Measurements from ENCODE around the gene PTPN14.
A peak's percentile ranks its signal among the peaks of the same experiment; 100 is the strongest.
"Not testable (repeated sequence)": the region's sequence is repeated elsewhere in the genome, so short reads cannot be mapped to it uniquely, and the experiment has no call there.

The PTPN14 gene

GRCh38 chr1:214398490-214398889 is 152.9 kb downstream of the PTPN14 start:
- Histone ChIP-seq H3K23ac (ENCODE audit: low read length) (no peak overlapping the region), H3K18ac (ENCODE audit: low read length) (no peak overlapping the region), H3K36me3 (ENCODE audit: control insufficient read depth, insufficient read depth, low read length) (no peaks in the 10 kb centered on the region), H4K8ac (ENCODE audit: low read depth, low read length) (no peak overlapping the region), H3K79me2 (ENCODE audit: control insufficient read depth, insufficient read depth, low read length) (peaks cover 3% of the 10 kb centered on the region), H3K27ac (ENCODE audit: low read depth, low read length) (no peak overlapping the region), H3K79me1 (ENCODE audit: low read length) (peaks cover 10% of the 10 kb centered on the region), H3K9ac (ENCODE audit: low read length) (no peak overlapping the region), H2BK120ac (ENCODE audit: low read depth, low read length) (no peak overlapping the region), H2BK15ac (replicated peaks; ENCODE audit: low read depth) (no peak overlapping the region), H2BK5ac (ENCODE audit: low read length) (no peak overlapping the region), H4K5ac (ENCODE audit: low read length) (no peak overlapping the region), H3K56ac (ENCODE audit: low read length) (no peak overlapping the region), H3K4me3 (ENCODE audit: low read length) (no peak overlapping the region), H3K27me3 (ENCODE audit: insufficient read depth, low read length, poor library complexity) (no peaks in the 10 kb centered on the region), H3K4me2 (ENCODE audit: low read length) (no peak overlapping the region), H3K4ac (ENCODE audit: low read depth, low read length) (no peak overlapping the region), H2AK5ac (ENCODE audit: low read length) (no peak overlapping the region), H3K4me1 (ENCODE audit: control insufficient read depth, low read depth, low read length) (no peaks in the 10 kb centered on the region)
- WGBS (ENCODE audit: extremely low coverage, insufficient coverage, low lambda C conversion rate), result no CpG with 5 or more reads among the region's 6 CpGs
- no peak for DNase-seq

DNA sequence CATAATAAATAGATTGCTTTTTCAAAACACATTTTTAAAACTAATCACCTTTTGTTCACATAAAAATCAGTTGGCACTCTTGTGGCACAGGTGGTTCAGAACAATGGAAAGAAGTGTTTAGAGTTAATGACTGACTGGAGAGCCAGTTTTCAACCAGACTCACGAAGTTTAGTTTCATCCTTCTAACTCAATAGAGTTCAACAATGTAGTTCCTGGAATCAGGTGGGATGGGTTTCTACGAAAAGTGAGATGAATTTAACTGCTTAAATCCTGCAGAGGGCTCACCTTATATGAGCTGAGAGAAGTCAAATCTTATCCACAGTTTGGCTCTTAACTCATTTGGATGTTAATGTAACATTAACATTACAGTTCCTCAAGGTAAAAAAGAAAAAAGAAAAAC is 153.9 kb downstream of the PTPN14 start:
- Histone ChIP-seq H3K56ac (ENCODE audit: low read length) (no peak overlapping the region), H3K4me1 (ENCODE audit: control insufficient read depth, low read depth, low read length) (no peaks in the 10 kb centered on the region), H4K5ac (ENCODE audit: low read length) (no peak overlapping the region), H3K23ac (ENCODE audit: low read length) (no peak overlapping the region), H2AK5ac (ENCODE audit: low read length) (no peak overlapping the region), H3K27ac (ENCODE audit: low read depth, low read length) (no peak overlapping the region), H3K27me3 (ENCODE audit: insufficient read depth, low read length, poor library complexity) (no peaks in the 10 kb centered on the region), H3K18ac (ENCODE audit: low read length) (no peak overlapping the region), H3K4me2 (ENCODE audit: low read length) (no peak overlapping the region), H4K8ac (ENCODE audit: low read depth, low read length) (no peak overlapping the region), H3K4me3 (ENCODE audit: low read length) (no peak overlapping the region), H3K79me1 (ENCODE audit: low read length) (peaks cover 6% of the 10 kb centered on the region), H3K9ac (ENCODE audit: low read length) (no peak overlapping the region), H3K36me3 (ENCODE audit: control insufficient read depth, insufficient read depth, low read length) (no peaks in the 10 kb centered on the region), H2BK120ac (ENCODE audit: low read depth, low read length) (no peak overlapping the region), H2BK5ac (ENCODE audit: low read length) (no peak overlapping the region), H3K79me2 (ENCODE audit: control insufficient read depth, insufficient read depth, low read length) (peaks cover 3% of the 10 kb centered on the region), H2BK15ac (replicated peaks; ENCODE audit: low read depth) (no peak overlapping the region), H3K4ac (ENCODE audit: low read depth, low read length) (no peak overlapping the region)
- no CpG with 5 or more reads among the region's 2 CpGs for WGBS (ENCODE audit: extremely low coverage, insufficient coverage, low lambda C conversion rate)
- DNase-seq, result no peak

DNA sequence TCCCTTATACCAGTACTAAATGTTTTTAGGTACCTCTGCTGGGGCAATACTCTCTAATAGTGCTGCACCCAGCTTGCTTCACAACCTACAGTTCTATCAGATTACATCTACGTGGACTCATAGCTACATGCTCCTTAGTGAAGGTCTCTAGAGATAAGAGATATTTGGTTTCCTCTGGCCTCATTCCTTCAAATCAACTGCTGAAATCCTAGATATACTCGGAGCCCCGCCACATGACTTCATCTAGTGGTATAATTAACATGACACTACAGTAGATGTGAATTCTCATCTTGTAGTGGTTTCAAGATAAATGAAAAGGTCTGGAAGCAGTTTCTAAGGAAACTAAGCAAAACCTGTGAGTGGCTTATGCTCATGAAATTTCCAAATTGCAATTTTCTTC is 155.1 kb downstream of the PTPN14 start:
- no peaks in the 10 kb centered on the region for H3K27me3 ChIP-seq (ENCODE audit: insufficient read depth, low read length, poor library complexity)
- no CpG with 5 or more reads among the region's 3 CpGs for WGBS (ENCODE audit: extremely low coverage, insufficient coverage, low lambda C conversion rate)
- H3K4me3 ChIP-seq (ENCODE audit: low read length), result no peak overlapping the region
- no peaks in the 10 kb centered on the region for H3K36me3 ChIP-seq (ENCODE audit: control insufficient read depth, insufficient read depth, low read length)
- H3K9ac ChIP-seq (ENCODE audit: low read length), result no peak overlapping the region
- H2BK15ac ChIP-seq (replicated peaks; ENCODE audit: low read depth), result no peak overlapping the region
- no peaks in the 10 kb centered on the region for H3K4me1 ChIP-seq (ENCODE audit: control insufficient read depth, low read depth, low read length)
- no peak overlapping the region for H4K8ac ChIP-seq (ENCODE audit: low read depth, low read length)
- no peak overlapping the region for H3K18ac ChIP-seq (ENCODE audit: low read length)
- no peak overlapping the region for H3K4me2 ChIP-seq (ENCODE audit: low read length)
- no peak overlapping the region for H2AK5ac ChIP-seq (ENCODE audit: low read length)
- DNase-seq, result no peak
- H3K23ac ChIP-seq (ENCODE audit: low read length), result no peak overlapping the region
- no peaks in the 10 kb centered on the region for H3K79me2 ChIP-seq (ENCODE audit: control insufficient read depth, insufficient read depth, low read length)
- H3K27ac ChIP-seq (ENCODE audit: low read depth, low read length), result no peak overlapping the region
- H3K4ac ChIP-seq (ENCODE audit: low read depth, low read length), result no peak overlapping the region
- no peak overlapping the region for H4K5ac ChIP-seq (ENCODE audit: low read length)
- H3K56ac ChIP-seq (ENCODE audit: low read length), result no peak overlapping the region
- H3K79me1 ChIP-seq (ENCODE audit: low read length), result peaks cover 3% of the 10 kb centered on the region
- no peak overlapping the region for H2BK120ac ChIP-seq (ENCODE audit: low read depth, low read length)
- no peak overlapping the region for H2BK5ac ChIP-seq (ENCODE audit: low read length)

DNA sequence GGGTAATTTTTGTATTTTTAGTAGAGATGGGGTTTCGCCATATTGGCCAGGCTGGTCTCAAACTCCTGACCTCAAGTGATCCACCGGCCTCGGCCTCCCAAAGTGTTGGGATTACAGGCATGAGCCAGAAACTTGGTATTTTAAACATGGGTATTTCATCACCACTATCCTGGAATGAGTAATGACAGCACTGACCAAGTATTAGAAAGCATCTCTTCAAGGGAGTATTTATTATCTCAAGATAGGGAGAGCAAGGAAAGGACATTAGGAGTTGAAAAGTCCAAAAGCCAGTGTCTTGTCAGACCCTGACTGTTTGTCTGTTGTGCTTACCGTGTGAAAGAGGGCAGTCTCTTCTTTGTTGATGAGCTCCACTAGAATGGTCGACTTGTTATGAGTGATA is 156.8 kb downstream of the PTPN14 start:
- no CpG with 5 or more reads among the region's 5 CpGs for WGBS (ENCODE audit: extremely low coverage, insufficient coverage, low lambda C conversion rate)
- H3K23ac ChIP-seq (ENCODE audit: low read length); H2BK120ac ChIP-seq (ENCODE audit: low read depth, low read length); H3K9ac ChIP-seq (ENCODE audit: low read length); H3K79me2 ChIP-seq (ENCODE audit: control insufficient read depth, insufficient read depth, low read length); H3K27me3 ChIP-seq (ENCODE audit: insufficient read depth, low read length, poor library complexity); H3K27ac ChIP-seq (ENCODE audit: low read depth, low read length); H4K8ac ChIP-seq (ENCODE audit: low read depth, low read length); H3K56ac ChIP-seq (ENCODE audit: low read length); H2AK5ac ChIP-seq (ENCODE audit: low read length); H3K4me3 ChIP-seq (ENCODE audit: low read length); DNase-seq; H2BK5ac ChIP-seq (ENCODE audit: low read length); H3K4ac ChIP-seq (ENCODE audit: low read depth, low read length); H3K36me3 ChIP-seq (ENCODE audit: control insufficient read depth, insufficient read depth, low read length); H4K5ac ChIP-seq (ENCODE audit: low read length); H3K79me1 ChIP-seq (ENCODE audit: low read length); H3K4me1 ChIP-seq (ENCODE audit: control insufficient read depth, low read depth, low read length); H3K4me2 ChIP-seq (ENCODE audit: low read length); H3K18ac ChIP-seq (ENCODE audit: low read length): not testable (repeated sequence)
- peak overlapping the region; percentile 48 for H2BK15ac ChIP-seq (replicated peaks; ENCODE audit: low read depth)

GRCh38 chr1:214393086-214393485 is 158.3 kb downstream of the PTPN14 start:
- no peak overlapping the region for H3K4me2 ChIP-seq (ENCODE audit: low read length)
- no peak overlapping the region for H2BK5ac ChIP-seq (ENCODE audit: low read length)
- no peak overlapping the region for H3K23ac ChIP-seq (ENCODE audit: low read length)
- H2BK120ac ChIP-seq (ENCODE audit: low read depth, low read length), result no peak overlapping the region
- no peak overlapping the region for H2AK5ac ChIP-seq (ENCODE audit: low read length)
- no peaks in the 10 kb centered on the region for H3K79me2 ChIP-seq (ENCODE audit: control insufficient read depth, insufficient read depth, low read length)
- H3K36me3 ChIP-seq (ENCODE audit: control insufficient read depth, insufficient read depth, low read length), result no peaks in the 10 kb centered on the region
- no peak overlapping the region for H3K9ac ChIP-seq (ENCODE audit: low read length)
- no peak overlapping the region for H3K27ac ChIP-seq (ENCODE audit: low read depth, low read length)
- H3K79me1 ChIP-seq (ENCODE audit: low read length), result no peaks in the 10 kb centered on the region
- H3K27me3 ChIP-seq (ENCODE audit: insufficient read depth, low read length, poor library complexity), result no peaks in the 10 kb centered on the region
- H3K18ac ChIP-seq (ENCODE audit: low read length), result no peak overlapping the region
- no peak overlapping the region for H4K5ac ChIP-seq (ENCODE audit: low read length)
- no peak overlapping the region for H2BK15ac ChIP-seq (replicated peaks; ENCODE audit: low read depth)
- no peak overlapping the region for H3K56ac ChIP-seq (ENCODE audit: low read length)
- no peak overlapping the region for H3K4ac ChIP-seq (ENCODE audit: low read depth, low read length)
- 100% methylated on average over 2 of the region's 12 CpGs for WGBS (ENCODE audit: extremely low coverage, insufficient coverage, low lambda C conversion rate)
- H3K4me1 ChIP-seq (ENCODE audit: control insufficient read depth, low read depth, low read length), result no peaks in the 10 kb centered on the region
- H3K4me3 ChIP-seq (ENCODE audit: low read length), result no peak overlapping the region
- DNase-seq, result no peak
- no peak overlapping the region for H4K8ac ChIP-seq (ENCODE audit: low read depth, low read length)

- WGBS (ENCODE audit: extremely low coverage, insufficient coverage, low lambda C conversion rate), result 100% methylated on average over 1 of the region's 12 CpGs
- Histone ChIP-seq H2BK120ac (ENCODE audit: low read depth, low read length) (no peak overlapping the region), H3K9ac (ENCODE audit: low read length) (no peak overlapping the region), H3K4me3 (ENCODE audit: low read length) (no peak overlapping the region), H4K5ac (ENCODE audit: low read length) (no peak overlapping the region), H3K4me2 (ENCODE audit: low read length) (no peak overlapping the region), H3K56ac (ENCODE audit: low read length) (no peak overlapping the region), H3K18ac (ENCODE audit: low read length) (no peak overlapping the region), H3K27me3 (ENCODE audit: insufficient read depth, low read length, poor library complexity) (no peaks in the 10 kb centered on the region), H3K4me1 (ENCODE audit: control insufficient read depth, low read depth, low read length) (no peaks in the 10 kb centered on the region), H3K23ac (ENCODE audit: low read length) (no peak overlapping the region), H4K8ac (ENCODE audit: low read depth, low read length) (no peak overlapping the region), H2BK15ac (replicated peaks; ENCODE audit: low read depth) (no peak overlapping the region), H3K27ac (ENCODE audit: low read depth, low read length) (no peak overlapping the region), H3K4ac (ENCODE audit: low read depth, low read length) (no peak overlapping the region), H3K79me1 (ENCODE audit: low read length) (no peaks in the 10 kb centered on the region), H2BK5ac (ENCODE audit: low read length) (no peak overlapping the region), H3K79me2 (ENCODE audit: control insufficient read depth, insufficient read depth, low read length) (no peaks in the 10 kb centered on the region), H3K36me3 (ENCODE audit: control insufficient read depth, insufficient read depth, low read length) (no peaks in the 10 kb centered on the region), H2AK5ac (ENCODE audit: low read length) (no peak overlapping the region)
- no peak for DNase-seq
Measured at GRCh38 chr1:214391873-214392645, 159.3 kb downstream of the PTPN14 start.
